Spleen (tissue), 7 donors: ENCODE measurements around the gene TXNDC17.

Source experiments
- POLR2AphosphoS5 ChIP-seq, 3 donors: sonication (generic); formaldehyde crosslinking; IDR thresholded peaks; one replicate each; pipeline ENCODE4 v1.5.1; 2017; ENCODE audit warnings: antibody characterized with exemption in 3 of 3
- TF ChIP-seq, protein P1 (sequence below), 11 experiments: fragments of 200-600 bp in 7 of 11; fragments of 450-650 bp in 4 of 11; sonication (generic) in 4 of 11; IDR thresholded peaks in 8 of 11; conservative IDR thresholded peaks in 3 of 11; 1 replicate in 7 of 11; 2 replicates in 4 of 11; pipeline versions ENCODE4 v1.4.0 to v1.8.0; 2016 to 2021; ENCODE audit warnings: antibody characterized with exemption in 11 of 11, inconsistent platforms in 4 of 11, mild to moderate bottlenecking in 1 of 11
- donor health status: DM: no; HTN: no; CAD: no; lungs with moderate emphysema.
- donor health status: DM: no; HTN: no; CAD: no.
- donor health status: DM: no; HTN: no; CAD: no.

DNA sequence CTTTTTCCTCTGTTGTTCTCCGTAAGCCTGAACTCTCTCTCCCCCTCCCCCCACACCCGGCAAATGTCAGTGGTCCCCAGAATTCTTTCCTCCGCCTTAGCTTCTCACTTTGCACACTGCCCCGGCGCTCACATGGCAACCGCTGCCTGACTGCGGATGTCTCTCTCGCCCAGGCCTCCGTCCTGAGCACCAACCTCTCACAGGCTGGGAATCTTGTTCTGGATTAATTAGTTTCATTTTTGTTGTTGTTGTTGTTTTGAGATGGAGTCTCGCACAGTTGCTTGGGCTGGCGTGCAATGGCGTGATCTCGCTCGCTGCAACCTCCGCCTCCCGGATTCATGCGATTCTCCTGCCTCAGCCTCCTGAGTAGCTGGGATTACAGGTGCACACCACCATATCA is 27.4 kb downstream of the TXNDC17 start:
- TF ChIP-seq, protein P1, sequence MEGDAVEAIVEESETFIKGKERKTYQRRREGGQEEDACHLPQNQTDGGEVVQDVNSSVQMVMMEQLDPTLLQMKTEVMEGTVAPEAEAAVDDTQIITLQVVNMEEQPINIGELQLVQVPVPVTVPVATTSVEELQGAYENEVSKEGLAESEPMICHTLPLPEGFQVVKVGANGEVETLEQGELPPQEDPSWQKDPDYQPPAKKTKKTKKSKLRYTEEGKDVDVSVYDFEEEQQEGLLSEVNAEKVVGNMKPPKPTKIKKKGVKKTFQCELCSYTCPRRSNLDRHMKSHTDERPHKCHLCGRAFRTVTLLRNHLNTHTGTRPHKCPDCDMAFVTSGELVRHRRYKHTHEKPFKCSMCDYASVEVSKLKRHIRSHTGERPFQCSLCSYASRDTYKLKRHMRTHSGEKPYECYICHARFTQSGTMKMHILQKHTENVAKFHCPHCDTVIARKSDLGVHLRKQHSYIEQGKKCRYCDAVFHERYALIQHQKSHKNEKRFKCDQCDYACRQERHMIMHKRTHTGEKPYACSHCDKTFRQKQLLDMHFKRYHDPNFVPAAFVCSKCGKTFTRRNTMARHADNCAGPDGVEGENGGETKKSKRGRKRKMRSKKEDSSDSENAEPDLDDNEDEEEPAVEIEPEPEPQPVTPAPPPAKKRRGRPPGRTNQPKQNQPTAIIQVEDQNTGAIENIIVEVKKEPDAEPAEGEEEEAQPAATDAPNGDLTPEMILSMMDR (IDR thresholded peaks at IDR 0.05 in 8 of 11, conservative IDR thresholded peaks at IDR 0.05 in 3 of 11) = no peak
- TF ChIP-seq POLR2AphosphoS5 (IDR thresholded peaks at IDR 0.05) = no peak
